GM18861 (cell line): ENCODE data around the gene ITPRID1.
"Not testable (repeated sequence)": the region's sequence is repeated elsewhere in the genome, so short reads cannot be mapped to it uniquely, and the experiment has no call there.

ENCODE experiments used
- ATAC-seq: cut with Tn5 transposase; IDR thresholded peaks from one replicate; pipeline ENCODE4 v1.9.1; 2021; ENCODE audit not compliant: unreplicated experiment

The ITPRID1 gene

GRCh38 chr7:31516680-31517502 lies 3.0 kb downstream of the ITPRID1 start:
- ATAC-seq, result no peak

DNA sequence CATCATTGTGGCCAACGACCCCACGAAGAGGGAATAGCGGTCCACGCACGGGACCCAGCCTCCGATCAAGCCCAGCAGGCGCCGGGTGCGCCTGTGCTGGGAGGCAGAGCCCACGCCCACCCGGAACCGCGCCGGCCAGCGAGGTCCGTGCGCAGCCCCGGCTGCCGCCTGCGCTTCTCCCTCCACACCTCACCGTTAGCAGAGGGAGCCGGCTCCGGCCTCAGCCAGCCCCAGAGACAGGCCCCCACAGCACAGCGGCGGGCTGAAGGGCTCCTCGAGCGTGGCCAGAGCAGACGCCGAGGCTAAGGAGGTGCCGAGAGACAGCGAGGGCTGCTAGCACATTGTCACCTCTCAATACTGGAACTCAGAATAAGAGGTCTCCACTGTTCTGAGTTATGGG lies 3.6 kb downstream of the ITPRID1 start:
- ATAC-seq, result no peak

GRCh38 chr7:31518766-31519165 lies 4.9 kb downstream of the ITPRID1 start:
- no peak for ATAC-seq

DNA sequence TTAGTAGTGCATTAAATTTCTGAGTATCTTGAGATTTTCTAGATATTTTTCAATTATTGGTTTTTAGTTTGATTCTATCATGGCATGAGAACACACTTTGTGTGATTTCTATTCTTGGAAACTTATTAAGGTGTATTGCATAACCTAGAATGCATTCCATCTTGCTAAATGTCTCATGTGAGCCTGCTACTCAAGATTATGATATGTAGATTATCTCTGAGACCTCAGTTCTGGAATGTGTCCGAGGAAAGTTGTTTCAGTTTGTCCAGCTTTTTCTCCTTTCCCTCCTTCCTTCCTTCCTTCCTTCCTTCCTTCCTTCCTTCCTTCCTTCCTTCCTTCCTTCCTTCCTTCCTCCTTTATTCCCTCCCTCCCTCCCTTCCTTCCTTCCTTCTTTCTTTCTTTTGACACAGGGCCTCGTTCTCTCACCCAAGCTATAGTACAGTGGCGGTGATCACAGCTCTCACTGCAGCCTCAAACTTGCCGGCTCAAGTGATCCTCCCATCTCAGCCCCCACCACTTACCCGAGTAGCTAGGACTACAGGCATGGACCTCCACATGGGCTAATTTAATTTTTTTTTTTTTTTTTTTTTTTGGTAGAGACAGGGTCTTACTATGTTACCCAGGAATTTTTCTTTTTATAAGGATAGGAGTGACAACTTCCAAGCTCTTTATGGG lies 7.6 kb downstream of the ITPRID1 start:
- ATAC-seq, result no peak

GRCh38 chr7:31526864-31527263 lies 13.0 kb downstream of the ITPRID1 start:
- ATAC-seq, result no peak

GRCh38 chr7:31529103-31529502 lies 15.2 kb downstream of the ITPRID1 start:
- ATAC-seq, result no peak

DNA sequence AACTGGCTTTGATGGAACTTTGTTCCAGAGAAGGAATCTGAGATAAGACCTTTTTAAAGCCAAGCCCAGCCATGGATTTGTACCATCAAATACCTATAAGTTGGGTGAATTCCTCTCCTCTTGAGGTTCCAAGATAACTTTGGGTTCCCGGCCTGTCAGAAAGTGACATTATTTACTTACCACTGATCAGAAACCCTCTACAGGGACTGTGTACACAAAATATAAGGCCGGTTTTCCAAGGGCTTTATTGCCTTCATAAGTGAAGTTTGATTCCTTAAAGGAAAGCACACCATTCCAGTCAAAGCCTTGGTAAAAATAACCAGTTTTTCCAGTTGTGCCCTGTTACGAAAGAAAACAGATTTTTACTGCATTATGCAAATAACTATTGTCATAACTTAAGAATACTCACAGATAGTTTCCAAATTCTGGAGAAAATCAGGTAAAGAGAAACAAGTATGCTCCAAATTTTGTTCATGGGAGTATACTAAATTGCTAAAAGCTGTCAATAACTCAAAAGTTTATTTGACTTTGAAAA lies 26.8 kb downstream of the ITPRID1 start:
- ATAC-seq, result not testable (repeated sequence)

DNA sequence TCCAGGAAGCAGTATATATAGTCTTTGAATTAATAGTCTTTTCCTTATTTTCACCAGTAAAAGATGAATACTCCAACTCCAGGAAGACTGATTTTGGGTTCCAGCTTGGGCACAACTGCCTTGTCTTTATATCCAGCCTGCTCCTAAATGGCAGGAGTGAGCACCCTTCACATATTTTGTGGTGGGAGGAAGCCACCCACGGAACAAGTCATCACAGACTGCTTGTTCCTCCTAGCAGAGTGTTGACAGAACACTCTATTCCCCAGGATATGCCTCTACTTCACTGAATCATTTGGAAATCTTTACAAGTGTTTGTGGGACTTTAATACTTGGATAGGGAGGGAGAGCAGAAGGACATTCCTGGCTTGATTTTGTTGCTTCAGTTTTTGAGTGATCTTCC lies 31.7 kb downstream of the ITPRID1 start:
- ATAC-seq, result no peak

DNA sequence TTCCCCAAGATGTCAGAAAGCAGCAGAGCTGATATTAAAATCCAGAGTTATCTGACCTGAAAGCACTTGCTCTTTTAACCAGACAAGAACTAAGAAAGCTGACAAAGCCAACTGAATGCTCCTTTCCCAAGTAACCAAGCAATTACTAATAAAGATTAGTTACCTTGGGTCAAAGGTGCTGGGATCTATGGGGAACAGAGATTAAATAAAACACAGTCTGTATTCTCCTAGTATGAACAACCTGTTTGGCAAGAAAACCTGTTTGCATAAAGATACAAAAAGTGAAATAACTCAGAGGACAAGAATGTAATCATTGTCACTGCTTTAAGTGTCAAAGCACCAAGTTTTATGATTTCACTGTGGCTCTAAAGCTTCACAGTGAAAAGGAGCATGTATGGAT lies 35.7 kb downstream of the ITPRID1 start:
- no peak for ATAC-seq

DNA sequence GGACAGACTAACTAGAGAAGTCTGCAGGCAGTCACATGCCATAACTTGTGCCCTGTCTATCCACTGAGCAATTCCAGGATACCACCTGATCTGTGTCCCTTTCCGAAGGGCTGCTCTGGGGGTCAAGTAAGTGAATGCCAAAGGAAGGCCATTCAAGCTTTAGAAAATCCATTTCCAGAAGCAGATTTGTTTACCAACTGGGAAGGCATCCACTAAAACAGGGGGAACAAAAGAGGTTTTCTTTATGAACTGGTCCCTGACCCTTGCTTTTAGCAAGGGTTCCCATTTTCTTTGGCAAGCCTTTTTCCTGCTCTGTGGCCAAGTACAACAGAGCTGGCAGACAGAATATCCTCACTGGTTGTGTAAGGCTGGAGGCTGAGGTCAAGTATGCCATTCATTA lies 36.5 kb downstream of the ITPRID1 start:
- no peak for ATAC-seq

GRCh38 chr7:31553661-31554081 lies 39.8 kb downstream of the ITPRID1 start:
- ATAC-seq, result no peak

- no peak for ATAC-seq
These were observed 48.1 kb downstream of the ITPRID1 start for GRCh38 chr7:31562002-31562401.

DNA sequence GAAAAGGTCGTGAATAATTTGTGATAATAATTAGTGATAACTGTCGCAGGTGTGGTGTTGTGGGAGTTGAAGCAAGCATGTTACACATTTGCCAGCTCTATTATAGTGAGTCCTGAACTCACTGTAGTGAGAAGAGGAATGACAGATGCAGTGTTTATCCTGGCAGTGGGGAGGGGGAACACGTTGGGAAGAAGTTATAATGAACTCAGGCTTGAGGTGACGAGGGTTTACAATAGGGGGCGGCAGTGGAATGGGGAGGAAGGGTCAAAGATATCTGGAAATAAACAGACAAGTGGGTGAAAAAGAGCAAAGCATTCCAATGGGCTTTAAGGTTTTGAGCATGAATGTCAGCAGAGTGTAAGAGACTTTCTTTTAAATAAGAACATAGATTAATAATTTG lies 49.6 kb downstream of the ITPRID1 start:
- ATAC-seq, result no peak

GRCh38 chr7:31563951-31564350 lies 50.1 kb downstream of the ITPRID1 start:
- no peak for ATAC-seq

GRCh38 chr7:31564661-31565060 lies 50.8 kb downstream of the ITPRID1 start:
- no peak for ATAC-seq

DNA sequence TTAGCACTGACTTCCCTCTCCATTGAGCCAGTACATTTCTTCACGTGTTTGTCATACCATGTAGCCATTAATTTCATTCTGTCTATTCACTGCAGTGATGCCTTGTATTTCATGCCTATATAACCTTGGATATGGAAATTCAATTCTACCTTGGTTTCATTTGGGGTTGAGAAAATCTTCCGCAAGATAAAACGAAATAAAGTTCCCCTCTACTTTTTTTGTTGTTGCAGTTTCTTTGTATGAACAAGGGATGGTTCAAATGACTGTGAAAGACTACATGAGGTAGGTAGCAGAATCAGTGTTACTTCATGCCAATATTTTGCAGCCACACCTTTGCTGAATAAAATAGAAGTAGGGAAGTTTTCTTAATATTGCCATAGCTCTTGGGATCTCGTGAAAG lies 55.6 kb downstream of the ITPRID1 start:
- ATAC-seq, result no peak

- ATAC-seq, result no peak
These were observed 69.6 kb downstream of the ITPRID1 start for GRCh38 chr7:31583526-31583925.

GRCh38 chr7:31583942-31584341 lies 70.1 kb downstream of the ITPRID1 start:
- no peak for ATAC-seq

- no peak for ATAC-seq
These were observed 81.5 kb downstream of the ITPRID1 start for GRCh38 chr7:31595390-31595789.

DNA sequence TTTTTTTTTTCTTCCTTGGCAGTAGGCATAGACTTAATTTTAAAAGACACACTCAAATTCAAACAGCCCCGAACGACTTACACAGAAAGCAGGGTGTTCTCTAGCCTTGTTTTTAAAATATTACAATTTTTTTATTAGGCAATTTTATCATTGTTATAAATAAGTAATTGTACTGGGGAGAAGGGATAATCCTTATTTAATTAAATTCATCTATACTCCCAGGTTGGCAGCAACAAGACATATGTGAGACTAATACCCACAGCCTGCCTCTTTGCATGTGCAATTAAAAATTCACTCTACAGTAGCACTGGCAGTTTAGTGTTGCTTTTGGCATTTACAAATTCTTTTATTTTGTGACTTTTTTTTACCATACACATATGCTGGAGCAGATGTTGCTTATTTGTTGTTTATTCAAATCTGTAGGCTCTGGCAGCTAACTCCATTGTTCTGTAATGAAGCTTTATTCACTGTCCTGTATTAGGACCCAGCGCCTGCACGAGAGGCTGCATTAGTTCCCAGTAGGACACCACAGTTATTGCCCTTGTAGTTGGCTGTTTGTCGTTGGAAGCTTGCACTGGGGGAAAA lies 88.2 kb downstream of the ITPRID1 start:
- ATAC-seq, result no peak

- no peak for ATAC-seq
These were observed 89.2 kb downstream of the ITPRID1 start for GRCh38 chr7:31603046-31603445.

DNA sequence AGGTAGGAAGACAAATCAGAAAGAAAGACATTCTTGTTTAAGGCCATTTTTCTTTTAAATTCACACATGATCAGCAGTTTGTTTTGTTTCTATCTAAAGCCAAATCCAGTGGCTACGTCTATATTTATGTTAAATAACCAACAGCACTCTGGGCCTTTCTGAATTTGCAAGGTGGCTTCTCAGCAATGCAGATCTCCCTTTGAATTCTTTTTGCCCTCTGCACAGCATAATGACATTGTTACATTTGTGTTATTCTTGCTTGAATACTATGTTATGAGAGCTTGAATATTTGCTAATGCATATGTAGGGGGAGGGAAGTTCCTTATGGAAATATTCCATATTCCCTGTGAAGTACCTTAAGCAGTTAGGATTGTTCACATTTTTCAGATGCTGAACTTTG lies 99.7 kb downstream of the ITPRID1 start:
- ATAC-seq, result no peak
